K562 (cell line): ENCODE results near the gene GPR42. TPM values are rescaled to one million over a fixed set of nuclear protein-coding genes. Genes with fewer than 3 reads are reported as not detected.

Experiments used
- ATAC-seq: fragments of 200-7000 bp; cut with Tn5 transposase; 3 replicates; pipeline ENCODE4 v1.9.1; 2020; ENCODE audit warnings: moderate library complexity
- BruUV-seq: library from RNA; stranded (reverse); fragments of 400-500 nt; replicated peaks from 2 replicates; lab custom pipeline; 2021; lab: Mats Ljungman, UMichigan
- CTCF ChIA-PET: fragments of 300-600 bp; formaldehyde crosslinking; extraction: SDS; loops from one replicate; lab custom pipeline; 2021; ENCODE audit warnings: low intra/inter-chr PET ratio; lab: Yijun Ruan, JAX
- POLR2A ChIA-PET: fragments of 300-600, 350-650 bp; sonication (Branson Sonifier 250); formaldehyde crosslinking; extraction: SDS; loops from one replicate; lab custom pipeline; 2021; ENCODE audit warnings: antibody characterized with exemption, inconsistent platforms; lab: Yijun Ruan, JAX
- DNase-seq, 4 experiments: peaks; one replicate each; pipeline versions ENCODE4 v3.0.0 to v3.0.0-alpha.2; 2011 to 2018; ENCODE audit warnings: low spot score in 3 of 4, mixed read lengths in 3 of 4; ENCODE audit errors: extremely low read depth in 1 of 4
- FAIRE-seq: peaks from 2 replicates; lab custom pipeline; 2011; peaks lifted over from hg19 to GRCh38; lab: Jason Lieb, UNC
- H2AFZ ChIP-seq: 2 replicates; pipeline ENCODE4 v1.6.0; 2011; ENCODE audit warnings: low read depth, low read length, control low read depth, inconsistent platforms
- H3K27ac ChIP-seq: fragments of 200-600 bp; 3 replicates; pipeline ENCODE4 v1.8.0; 2011; ENCODE audit warnings: low read depth, mild to moderate bottlenecking, control low read depth, inconsistent platforms, low read length, moderate library complexity, mixed read lengths; ENCODE audit errors: extremely low read depth
- H3K27me3 ChIP-seq, 2 experiments: fragments of 300-600 bp in 1 of 2; 2 replicates in 1 of 2; 3 replicates in 1 of 2; pipeline versions ENCODE4 v1.6.0 to v1.8.0; 2011; ENCODE audit warnings: inconsistent platforms in 2 of 2, low read length in 2 of 2, mild to moderate bottlenecking in 1 of 2, mixed read lengths in 1 of 2, moderate library complexity in 1 of 2; ENCODE audit not compliant: control insufficient read depth in 2 of 2, insufficient read depth in 2 of 2
- H3K36me3 ChIP-seq: fragments of 300-600 bp; 3 replicates; pipeline ENCODE4 v1.8.0; 2011; ENCODE audit warnings: mild to moderate bottlenecking, low read length, inconsistent platforms; ENCODE audit not compliant: control insufficient read depth, insufficient read depth
- H3K4me1 ChIP-seq, 2 experiments: fragments of 200-600 bp in 1 of 2; replicated peaks in 1 of 2; 2 replicates in 1 of 2; 3 replicates in 1 of 2; pipeline versions ENCODE4 v1.5.1 to v1.8.0; 2011; ENCODE audit warnings: inconsistent platforms in 2 of 2, low read length in 2 of 2, mild to moderate bottlenecking in 1 of 2, mixed read lengths in 1 of 2, moderate library complexity in 1 of 2; ENCODE audit not compliant: control insufficient read depth in 2 of 2, insufficient read depth in 2 of 2
- H3K4me2 ChIP-seq: 2 replicates; pipeline ENCODE4 v1.6.1; 2011; ENCODE audit warnings: low read length, control low read depth, inconsistent platforms, mixed read lengths; ENCODE audit not compliant: insufficient read depth
- H3K4me3 ChIP-seq: fragments of 200-600 bp; sonication (generic), shearing (Covaris generic); 2 replicates; pipeline ENCODE4 v1.5.1; 2016; ENCODE audit warnings: control low read depth, inconsistent platforms
- H3K79me2 ChIP-seq: fragments of 200-600 bp; 3 replicates; pipeline ENCODE4 v1.8.0; 2011; ENCODE audit warnings: low read length, inconsistent platforms; ENCODE audit not compliant: control insufficient read depth, insufficient read depth
- H3K9ac ChIP-seq, 2 experiments: 2 replicates each; pipeline versions ENCODE4 v1.6.0 to v1.6.1; 2011; ENCODE audit warnings: low read depth in 2 of 2, low read length in 2 of 2, control low read depth in 1 of 2, inconsistent platforms in 1 of 2, mild to moderate bottlenecking in 1 of 2, mixed read lengths in 1 of 2; ENCODE audit not compliant: insufficient read depth in 1 of 2
- H3K9me1 ChIP-seq: one replicate; pipeline ENCODE4 v1.6.0; 2011; ENCODE audit warnings: inconsistent platforms, mild to moderate bottlenecking, low read length, moderate library complexity; ENCODE audit not compliant: control insufficient read depth, insufficient read depth
- H3K9me3 ChIP-seq: replicated peaks from 2 replicates; pipeline ENCODE4 v1.5.1; 2011; ENCODE audit warnings: low read depth, low read length, inconsistent platforms; ENCODE audit not compliant: control insufficient read depth, insufficient read depth
- H4K20me1 ChIP-seq: replicated peaks from 2 replicates; pipeline ENCODE4 v1.6.1; 2011; ENCODE audit warnings: low read length, inconsistent platforms, mixed read lengths; ENCODE audit not compliant: control insufficient read depth, insufficient read depth
- GTF2A2 ChIP-seq: IDR thresholded peaks from 2 replicates; pipeline ENCODE4 v1.6.1; 2016; ENCODE audit warnings: mild to moderate bottlenecking, missing genetic modification characterization, missing compliant biosample characterization
- RNF219 ChIP-seq: fragments of 250-450 bp; sonication (Bioruptor Pico); IDR thresholded peaks from 2 replicates; pipeline ENCODE4 v1.5.0; 2022; ENCODE audit warnings: mild to moderate bottlenecking
- ZNF407 ChIP-seq: fragments of 450-650 bp; IDR thresholded peaks from 2 replicates; pipeline ENCODE4 v1.6.1; 2016; ENCODE audit warnings: low read depth
- WGBS: fragments of 100-300 bp; shearing (Covaris generic); methylation state at CpG from one replicate; pipeline ENCODE4 v1.1.6; 2016; ENCODE audit warnings: low coverage, mixed read lengths; ENCODE audit not compliant: insufficient coverage; ENCODE audit errors: missing lambda C conversion rate; 5-methylcytosine and 5-hydroxymethylcytosine counted together
- in situ Hi-C: fragments of 300-500 bp; cut with MboI; formaldehyde crosslinking; loops from 4 replicates; pipeline ENCODE4 v1.15.0; 2018; ENCODE audit warnings: inconsistent platforms, mixed read lengths
- intact Hi-C: fragments of 100-400 bp; cut with micrococcal nuclease; formaldehyde crosslinking; loops from 2 replicates; pipeline ENCODE4 v1.14.2; 2022
- polyA plus RNA-seq, 8 experiments: library from polyadenylated mRNA; depleted of rRNA in 4 of 8; stranded (reverse) in 5 of 8; unstranded in 3 of 8; fragments of >200 nt; fragmentation: Nextera tagmentation in 2 of 8; fragmentation: Illumina TruSeq in 1 of 8; extraction: Ambion mirVana in 2 of 8; extraction: Trizol in 1 of 8; gene quantifications; 2 replicates each; pipeline versions ENCODE4 v1.2.1 to v1.2.3, GENCODE V29; 2011 to 2014; ENCODE audit warnings: inconsistent platforms in 1 of 8, missing spikeins in 1 of 8
- total RNA-seq, 7 experiments: library from RNA; depleted of rRNA in 6 of 7; stranded (reverse); fragments of >200 nt in 6 of 7; fragmentation: Illumina TruSeq in 2 of 7; extraction: Trizol in 2 of 7; gene quantifications; 2 replicates each; pipeline versions ENCODE4 v1.2.1 to v1.2.3, GENCODE V29; 2011 to 2021; ENCODE audit warnings: low replicate concordance in 1 of 7
- TF ChIP-seq, protein P1 (sequence below): IDR thresholded peaks from 2 replicates; pipeline ENCODE4 v1.6.1; 2016; ENCODE audit warnings: missing genetic modification characterization, missing compliant biosample characterization

Gene GPR42
- total and polyA plus RNA-seq, 9 of the 15 experiments (the other 6 are each of a cell fraction or from before 2014, with no cell fraction given) = not detected

- H2AFZ ChIP-seq = no peak overlapping the region
- intact Hi-C loops (no loop called here), in situ Hi-C loops (no loop called here)
- H3K4me2 ChIP-seq = no peak overlapping the region
- WGBS = 28% methylated on average over 7 of the region's 7 CpGs
- DNase-seq (no peak), ATAC-seq (no peak), FAIRE-seq (no peak)
- no peaks in the 10 kb centered on the region for H3K36me3 ChIP-seq
- peaks cover 9% of the 10 kb centered on the region in 2 experiments; a peak in 2 of 5 replicates for H3K4me1 ChIP-seq
- no TSS peak for BruUV-seq
- no peak overlapping the region for H3K27ac ChIP-seq
- CTCF ChIA-PET = no interaction called here
- no peak overlapping the region for H3K4me3 ChIP-seq
- H3K9me1 ChIP-seq = no peaks in the 10 kb centered on the region
- H3K27me3 ChIP-seq = peaks cover 0 to 1% of the 10 kb centered on the region in 2 experiments; a peak in 3 of 5 replicates
- H3K9me3 ChIP-seq = no peaks in the 10 kb centered on the region
- no peaks in the 10 kb centered on the region for H4K20me1 ChIP-seq
- no peaks in the 10 kb centered on the region for H3K79me2 ChIP-seq
- TF ChIP-seq ZNF407 (no peak), RNF219 (no peak), GTF2A2 (tag) (no peak)
- TF ChIP-seq, protein P1, sequence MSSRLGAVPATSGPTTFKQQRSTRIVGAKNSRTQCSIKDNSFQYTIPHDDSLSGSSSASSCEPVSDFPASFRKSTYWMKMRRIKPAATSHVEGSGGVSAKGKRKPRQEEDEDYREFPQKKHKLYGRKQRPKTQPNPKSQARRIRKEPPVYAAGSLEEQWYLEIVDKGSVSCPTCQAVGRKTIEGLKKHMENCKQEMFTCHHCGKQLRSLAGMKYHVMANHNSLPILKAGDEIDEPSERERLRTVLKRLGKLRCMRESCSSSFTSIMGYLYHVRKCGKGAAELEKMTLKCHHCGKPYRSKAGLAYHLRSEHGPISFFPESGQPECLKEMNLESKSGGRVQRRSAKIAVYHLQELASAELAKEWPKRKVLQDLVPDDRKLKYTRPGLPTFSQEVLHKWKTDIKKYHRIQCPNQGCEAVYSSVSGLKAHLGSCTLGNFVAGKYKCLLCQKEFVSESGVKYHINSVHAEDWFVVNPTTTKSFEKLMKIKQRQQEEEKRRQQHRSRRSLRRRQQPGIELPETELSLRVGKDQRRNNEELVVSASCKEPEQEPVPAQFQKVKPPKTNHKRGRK (tag) = peak; percentile 92
- H3K9ac ChIP-seq = no peak overlapping the region
- POLR2A ChIA-PET = interaction anchor here (1.0 kb wide), 1 partner anchor 10 kb away, joined by 5 read pairs; no protein-coding TSS in a partner anchor
Measured at GRCh38 chr19:35400773-35401100, 29.9 kb downstream of the GPR42 start.
